OCI-LY1 (cell line): ENCODE measurements around the gene FAXDC2.

ENCODE experiments used
- EZH2 ChIP-seq: fragments of 200-600 bp; sonication (generic), shearing (Covaris generic); IDR thresholded peaks from 2 replicates; pipeline ENCODE4 v1.8.0; 2017; ENCODE audit warnings: borderline replicate concordance, mixed run types, mild to moderate bottlenecking, antibody characterized with exemption, low read length, moderate library complexity, mixed read lengths
- TF ChIP-seq, protein P1 (sequence below): fragments of 200-600 bp; sonication (generic), shearing (Covaris generic); IDR thresholded peaks from 2 replicates; pipeline ENCODE4 v1.5.1; 2017; ENCODE audit warnings: mild to moderate bottlenecking, antibody characterized with exemption, low read length, moderate library complexity, mixed read lengths

DNA sequence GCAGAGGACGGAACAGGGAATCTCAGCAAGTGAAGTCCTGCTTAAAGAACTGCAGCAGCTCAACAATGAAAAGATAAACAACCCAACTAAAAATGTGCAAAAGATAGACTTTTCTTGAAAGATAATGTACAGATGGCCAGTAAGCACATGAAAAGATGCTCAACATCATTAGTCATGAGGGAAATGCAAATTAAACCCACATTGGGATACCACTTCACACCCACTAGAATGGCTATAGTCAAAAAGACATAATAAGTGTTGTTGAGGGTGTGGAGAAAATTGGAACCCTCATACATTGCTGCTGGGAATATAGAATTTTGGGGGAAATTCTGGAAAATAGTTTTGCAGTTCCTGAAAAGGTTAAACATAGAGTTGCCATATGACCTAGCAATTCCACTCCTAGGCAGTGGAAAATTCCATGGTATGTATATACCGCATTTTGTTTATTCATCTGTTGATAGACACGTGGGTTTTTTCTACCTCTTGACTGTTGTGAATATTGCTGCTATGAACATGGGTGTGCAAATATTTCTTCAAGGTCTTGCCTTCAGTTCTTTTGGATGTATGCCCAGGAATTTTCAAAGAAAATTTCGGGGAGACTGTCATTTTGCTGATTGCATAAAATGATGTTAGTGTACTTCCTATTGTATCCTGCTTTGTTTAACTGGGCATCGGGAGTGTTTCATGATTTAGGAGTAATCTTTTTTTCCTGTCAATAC is 15.2 kb upstream of the FAXDC2 start:
- TF ChIP-seq, protein P1, sequence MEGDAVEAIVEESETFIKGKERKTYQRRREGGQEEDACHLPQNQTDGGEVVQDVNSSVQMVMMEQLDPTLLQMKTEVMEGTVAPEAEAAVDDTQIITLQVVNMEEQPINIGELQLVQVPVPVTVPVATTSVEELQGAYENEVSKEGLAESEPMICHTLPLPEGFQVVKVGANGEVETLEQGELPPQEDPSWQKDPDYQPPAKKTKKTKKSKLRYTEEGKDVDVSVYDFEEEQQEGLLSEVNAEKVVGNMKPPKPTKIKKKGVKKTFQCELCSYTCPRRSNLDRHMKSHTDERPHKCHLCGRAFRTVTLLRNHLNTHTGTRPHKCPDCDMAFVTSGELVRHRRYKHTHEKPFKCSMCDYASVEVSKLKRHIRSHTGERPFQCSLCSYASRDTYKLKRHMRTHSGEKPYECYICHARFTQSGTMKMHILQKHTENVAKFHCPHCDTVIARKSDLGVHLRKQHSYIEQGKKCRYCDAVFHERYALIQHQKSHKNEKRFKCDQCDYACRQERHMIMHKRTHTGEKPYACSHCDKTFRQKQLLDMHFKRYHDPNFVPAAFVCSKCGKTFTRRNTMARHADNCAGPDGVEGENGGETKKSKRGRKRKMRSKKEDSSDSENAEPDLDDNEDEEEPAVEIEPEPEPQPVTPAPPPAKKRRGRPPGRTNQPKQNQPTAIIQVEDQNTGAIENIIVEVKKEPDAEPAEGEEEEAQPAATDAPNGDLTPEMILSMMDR = no peak
- no peak for TF ChIP-seq EZH2
